Measurements from ENCODE around the gene L3MBTL4.

- TF ChIP-seq CTCF (IDR thresholded peaks at IDR 0.05) (no peak), EP300 (IDR thresholded peaks at IDR 0.05) (no peak), POLR2A (IDR thresholded peaks at IDR 0.05) (no peak)
Observed at GRCh38 chr18:6088432-6088831, 326.3 kb downstream of the L3MBTL4 start.

Data from upper lobe of left lung (tissue), 4 donors.